Kidney (tissue), 14 donors: ENCODE measurements around the gene SLC46A1. TPM values are rescaled to one million over a fixed set of nuclear protein-coding genes. Genes with fewer than 3 reads are reported as not detected.

ENCODE experiments used
- DNase-seq, 5 donors: peaks; one replicate each; pipeline ENCODE4 v3.0.0-alpha.2; 2013 to 2020
- FAIRE-seq: peaks from 2 replicates; lab custom pipeline; 2012; peaks lifted over from hg19 to GRCh38; lab: Jason Lieb, UNC
- H3K27ac ChIP-seq, 2 donors: one replicate each; pipeline ENCODE4 v1.7.0; 2013; ENCODE audit warnings: low read depth in 2 of 2, low read length in 2 of 2, inconsistent platforms in 1 of 2
- H3K27me3 ChIP-seq: one replicate; pipeline ENCODE4 v1.7.1; 2013; ENCODE audit warnings: low read length, inconsistent platforms; ENCODE audit not compliant: control insufficient read depth, insufficient read depth
- H3K36me3 ChIP-seq, 3 donors: one replicate each; pipeline versions ENCODE4 v1.7.0 to v1.7.1; 2013; ENCODE audit warnings: low read length in 3 of 3, control low read depth in 1 of 3, inconsistent platforms in 1 of 3; ENCODE audit not compliant: insufficient read depth in 3 of 3, control insufficient read depth in 2 of 3
- H3K4me1 ChIP-seq, 3 donors: one replicate each; pipeline versions ENCODE4 v1.7.0 to v1.7.1; 2013; ENCODE audit warnings: low read length in 3 of 3, inconsistent platforms in 1 of 3, low read depth in 1 of 3; ENCODE audit not compliant: control insufficient read depth in 2 of 3, insufficient read depth in 2 of 3
- H3K4me3 ChIP-seq, 3 donors: one replicate each; pipeline versions ENCODE4 v1.7.0 to v1.8.1; 2013; ENCODE audit warnings: low read length in 3 of 3, control low read depth in 1 of 3, inconsistent platforms in 1 of 3
- H3K9ac ChIP-seq, 3 donors: one replicate each; pipeline versions ENCODE4 v1.7.0 to v1.7.1; 2013; ENCODE audit warnings: low read length in 3 of 3, control low read depth in 1 of 3, inconsistent platforms in 1 of 3
- H3K9me3 ChIP-seq, 3 donors: one replicate each; pipeline versions ENCODE4 v1.7.0 to v1.7.1; 2013; ENCODE audit warnings: low read length in 3 of 3, control low read depth in 1 of 3, inconsistent platforms in 1 of 3; ENCODE audit not compliant: control insufficient read depth in 2 of 3, insufficient read depth in 1 of 3
- CTCF ChIP-seq: IDR thresholded peaks from 3 replicates; pipeline ENCODE4 v1.5.1; 2012; ENCODE audit warnings: mild to moderate bottlenecking, moderate library complexity, borderline replicate concordance; ENCODE audit not compliant: insufficient read depth; ENCODE audit errors: extremely low read depth
- intact Hi-C: fragments of 100-400 bp; cut with DNase I; formaldehyde crosslinking; loops from one replicate; pipeline ENCODE4 v1.11.1; 2022
- polyA plus RNA-seq: library from polyadenylated mRNA; stranded (reverse); fragments of 350-450 nt; fragmentation: Illumina TruSeq; extraction: RNeasy Lipid Tissue Mini Kit (QIAGEN cat#74804); gene quantifications from one replicate; pipeline ENCODE4 v1.2.3, GENCODE V29; 2014; ENCODE audit warnings: low read depth, low replicate concordance; ENCODE audit not compliant: insufficient read depth
- total RNA-seq: library from RNA; stranded (reverse); fragmentation: NEBNext Ultra II Directional; extraction: Animal tissue kit (Norgen Biotek cat#: 25700); gene quantifications from one replicate; pipeline ENCODE4 v1.2.1, GENCODE V29; 2021
- donor health status: control.
- donor health status: control.
- donor health status: control.
- donor health status: control.
- donor health status: control.
- donor health status: DM: yes; HTN: yes; CAD: no.
- donor health status: Normal renal cell carcinoma (clear cell type).

SLC46A1 gene
- total and polyA plus RNA-seq, 2 donors from 2014 or later, result 9.7 to 14.7 TPM

GRCh38 chr17:28407974-28408306, 1.9 kb upstream of the SLC46A1 start:
- TF ChIP-seq CTCF, result no peak
- Histone ChIP-seq H3K36me3 (no peaks in the 10 kb centered on the region), H3K4me1 (peaks cover 0 to 11% (median 0%) of the 10 kb centered on the region in 3 donors), H3K27ac (no peak overlapping the region), H3K4me3 (no peak overlapping the region), H3K9me3 (no peaks in the 10 kb centered on the region), H3K9ac (no peak overlapping the region), H3K27me3 (no peaks in the 10 kb centered on the region)
- intact Hi-C loops, result no loop called here
- FAIRE-seq (no peak), DNase-seq (no peak)

- no peaks in the 10 kb centered on the region for H3K36me3 ChIP-seq
- no peak for FAIRE-seq
- intact Hi-C loops, result no loop called here
- no peak overlapping the region for H3K9ac ChIP-seq
- no peak for TF ChIP-seq CTCF
- no peaks in the 10 kb centered on the region for H3K9me3 ChIP-seq
- peaks cover 0 to 11% (median 0%) of the 10 kb centered on the region in 3 donors for H3K4me1 ChIP-seq
- no peak overlapping the region for H3K4me3 ChIP-seq
- no peak for DNase-seq
- H3K27me3 ChIP-seq, result no peaks in the 10 kb centered on the region
- H3K27ac ChIP-seq, result no peak overlapping the region
These were observed 1.3 kb upstream of the SLC46A1 start for GRCh38 chr17:28407130-28407973.

GRCh38 chr17:28406473-28406814, 432 bp upstream of the SLC46A1 start:
- H3K9ac ChIP-seq, result no peak overlapping the region
- intact Hi-C loops, result no loop called here
- no peak for TF ChIP-seq CTCF

More at GRCh38 chr17:28406473-28406814, 432 bp upstream of the SLC46A1 start:
- Histone ChIP-seq H3K9me3 (no peaks in the 10 kb centered on the region), H3K27ac (no peak overlapping the region), H3K36me3 (no peaks in the 10 kb centered on the region), H3K4me1 (peaks cover 0 to 11% (median 0%) of the 10 kb centered on the region in 3 donors), H3K4me3 (peak overlapping the region; percentile 49 to 59 (median 53)), H3K27me3 (no peaks in the 10 kb centered on the region)
- DNase-seq (peak in 2 of 5 donors; percentile 16 to 37), FAIRE-seq (no peak)
